HL-60/S4 treated with retinoic acid at 250 ng/mL for 4 days and 3 days (cell line): ENCODE measurements around the gene GPC1.

Experiments used
- in situ Hi-C: fragments of 300-500 bp; cut with MboI; formaldehyde crosslinking; loops from 2 replicates; pipeline ENCODE4 v1.7.0; 2022; ENCODE audit warnings: low sequenced_read_pairs

Gene GPC1

GRCh38 chr2:240428245-240428644 lies 7.2 kb upstream of the GPC1 start:
- in situ Hi-C loops = no loop called here

- in situ Hi-C loops = no loop called here
Observed at GRCh38 chr2:240429341-240429871, 6.1 kb upstream of the GPC1 start.

GRCh38 chr2:240429872-240430491 lies 5.5 kb upstream of the GPC1 start:
- in situ Hi-C loops = no loop called here

- in situ Hi-C loops = no loop called here
Observed at GRCh38 chr2:240430595-240430994, 4.9 kb upstream of the GPC1 start.

GRCh38 chr2:240431271-240431660 lies 4.2 kb upstream of the GPC1 start:
- in situ Hi-C loops = no loop called here

GRCh38 chr2:240431661-240432424 lies 3.6 kb upstream of the GPC1 start:
- in situ Hi-C loops = no loop called here

- in situ Hi-C loops = no loop called here
Observed at GRCh38 chr2:240432430-240432819, 3.0 kb upstream of the GPC1 start.

- in situ Hi-C loops = no loop called here
Observed at GRCh38 chr2:240432820-240433801, 2.4 kb upstream of the GPC1 start.

- in situ Hi-C loops = no loop called here
Observed at GRCh38 chr2:240433973-240434727, 1.3 kb upstream of the GPC1 start.

- in situ Hi-C loops = no loop called here
Observed at GRCh38 chr2:240434728-240435456, 571 bp upstream of the GPC1 start.

GRCh38 chr2:240435948-240436682 lies 652 bp downstream of the GPC1 start:
- in situ Hi-C loops = no loop called here

- in situ Hi-C loops = no loop called here
Observed at GRCh38 chr2:240436683-240437550, 1.5 kb downstream of the GPC1 start.

GRCh38 chr2:240437551-240437860 lies 2.0 kb downstream of the GPC1 start:
- in situ Hi-C loops = no loop called here

- in situ Hi-C loops = no loop called here
Observed at GRCh38 chr2:240437861-240438809, 2.7 kb downstream of the GPC1 start.

- in situ Hi-C loops = no loop called here
Observed at GRCh38 chr2:240438810-240439697, 3.6 kb downstream of the GPC1 start.

- in situ Hi-C loops = no loop called here
Observed at GRCh38 chr2:240439698-240440151, 4.3 kb downstream of the GPC1 start.
